A549 (cell line): Measurements from ENCODE around the gene ABI2. TPM values are rescaled to one million over a fixed set of nuclear protein-coding genes. Genes with fewer than 3 reads are reported as not detected.

ENCODE experiments used
- ATAC-seq, 2 experiments: fragments of 200-7000 bp in 1 of 2; fragments of >200 bp in 1 of 2; cut with Nextera tagmentation in 1 of 2; cut with Tn5 transposase in 1 of 2; 3 replicates each; pipeline versions ENCODE4 v1.8.0 to v1.9.1; 2018 to 2020; ENCODE audit warnings: mild to moderate bottlenecking in 1 of 2, moderate library complexity in 1 of 2
- CTCF ChIA-PET: fragments of 300-600 bp; sonication (Branson Sonifier 250); formaldehyde crosslinking; extraction: SDS; loops from one replicate; lab custom pipeline; 2021; ENCODE audit warnings: antibody characterized with exemption, inconsistent platforms; lab: Yijun Ruan, JAX
- POLR2A ChIA-PET: fragments of 350-600 bp; formaldehyde crosslinking; extraction: SDS; loops from one replicate; lab custom pipeline; 2021; ENCODE audit warnings: antibody characterized with exemption, inconsistent platforms; lab: Yijun Ruan, JAX
- DNase-seq, 2 experiments: peaks; one replicate each; pipeline versions ENCODE4 v3.0.0 to v3.0.0-alpha.2; 2011 to 2016; ENCODE audit warnings: low read depth in 1 of 2, low spot score in 1 of 2
- FAIRE-seq: peaks from 2 replicates; lab custom pipeline; 2011; peaks lifted over from hg19 to GRCh38; lab: Jason Lieb, UNC
- H3K27ac ChIP-seq, 2 experiments: fragments of >200 bp; sonication (Bioruptor Twin); formaldehyde crosslinking; 3 replicates each; pipeline ENCODE4 v1.5.1; 2016 to 2017
- H3K4me1 ChIP-seq: fragments of >200 bp; sonication (Bioruptor Twin); formaldehyde crosslinking; 3 replicates; pipeline ENCODE4 v1.6.1; 2016
- H3K4me2 ChIP-seq: fragments of >200 bp; sonication (Bioruptor Twin); formaldehyde crosslinking; 3 replicates; pipeline ENCODE4 v1.6.1; 2016
- H3K4me3 ChIP-seq: fragments of >200 bp; sonication (Bioruptor Twin); formaldehyde crosslinking; 3 replicates; pipeline ENCODE4 v1.5.1; 2016
- H3K9me3 ChIP-seq: fragments of >200 bp; sonication (Bioruptor Twin); formaldehyde crosslinking; 3 replicates; pipeline ENCODE4 v1.6.1; 2016
- CTCF ChIP-seq: fragments of >200 bp; sonication (Bioruptor Twin); formaldehyde crosslinking; IDR thresholded peaks from 3 replicates; pipeline ENCODE4 v1.5.1; 2016
- EHMT2 ChIP-seq: fragments of 200-600 bp; sonication (generic); IDR thresholded peaks from 2 replicates; pipeline ENCODE4 v1.6.1; 2016; ENCODE audit warnings: antibody characterized with exemption, low read depth, mild to moderate bottlenecking, moderate library complexity
- HES2 ChIP-seq: fragments of >200 bp; sonication (Bioruptor Twin); formaldehyde crosslinking; IDR thresholded peaks from 2 replicates; pipeline ENCODE4 v1.6.1; 2016
- JUN ChIP-seq, 2 experiments: fragments of >200 bp; sonication (Bioruptor Twin); formaldehyde crosslinking; IDR thresholded peaks; 2 replicates in 1 of 2; 3 replicates in 1 of 2; pipeline ENCODE4 v1.6.1; 2016 to 2017
- MAZ ChIP-seq: fragments of 150-350 bp; IDR thresholded peaks from 2 replicates; pipeline ENCODE4 v1.6.1; 2014; ENCODE audit warnings: antibody characterized with exemption, low read depth, low read length, borderline replicate concordance
- MYC ChIP-seq: IDR thresholded peaks from 2 replicates; pipeline ENCODE4 v1.6.1; 2012; ENCODE audit warnings: mild to moderate bottlenecking, inconsistent platforms, low read length, improper control_type of control experiment, borderline replicate concordance
- NFE2L2 ChIP-seq: fragments of 150-350 bp; conservative IDR thresholded peaks from 2 replicates; pipeline ENCODE4 v1.6.1; 2014; ENCODE audit warnings: low read length
- NR3C1 ChIP-seq: fragments of >200 bp; sonication (Bioruptor Twin); formaldehyde crosslinking; IDR thresholded peaks from 3 replicates; pipeline ENCODE4 v1.6.1; 2017
- POLR2A ChIP-seq: IDR thresholded peaks from 2 replicates; pipeline ENCODE4 v1.6.1; 2012; ENCODE audit warnings: mild to moderate bottlenecking, low read length
- POLR2AphosphoS2 ChIP-seq: conservative IDR thresholded peaks from 2 replicates; pipeline ENCODE4 v1.6.1; 2012; ENCODE audit warnings: low read length, improper control_type of control experiment, inconsistent platforms
- RAD21 ChIP-seq, 2 experiments: fragments of >200 bp in 1 of 2; sonication (Bioruptor Twin) in 1 of 2; formaldehyde crosslinking in 1 of 2; IDR thresholded peaks in 1 of 2; conservative IDR thresholded peaks in 1 of 2; 2 replicates in 1 of 2; 3 replicates in 1 of 2; pipeline ENCODE4 v1.6.1; 2012 to 2018; ENCODE audit warnings: inconsistent platforms in 1 of 2
- RARB ChIP-seq: fragments of 250-450 bp; sonication (Bioruptor Pico); IDR thresholded peaks from 2 replicates; pipeline ENCODE4 v1.8.0; 2021; ENCODE audit warnings: mild to moderate bottlenecking, moderate library complexity
- REST ChIP-seq: fragments of 200-600 bp; sonication (generic); IDR thresholded peaks from 2 replicates; pipeline ENCODE4 v1.6.1; 2016; ENCODE audit warnings: antibody characterized with exemption, mild to moderate bottlenecking, moderate library complexity
- RFX5 ChIP-seq: fragments of 450-650 bp; IDR thresholded peaks from 2 replicates; pipeline ENCODE4 v1.7.1; 2014; ENCODE audit warnings: antibody characterized with exemption, mild to moderate bottlenecking, moderate library complexity
- RNF2 ChIP-seq: fragments of 200-600 bp; sonication (generic); IDR thresholded peaks from 2 replicates; pipeline ENCODE4 v1.6.1; 2016; ENCODE audit warnings: low read depth, mild to moderate bottlenecking, antibody characterized with exemption, moderate library complexity, borderline replicate concordance
- SMC3 ChIP-seq: fragments of >200 bp; sonication (Bioruptor Twin); formaldehyde crosslinking; IDR thresholded peaks from 3 replicates; pipeline ENCODE4 v1.6.1; 2018; ENCODE audit warnings: inconsistent platforms
- SREBF2 ChIP-seq: fragments of 450-650 bp; IDR thresholded peaks from 2 replicates; pipeline ENCODE4 v1.6.1; 2014; ENCODE audit warnings: mild to moderate bottlenecking, moderate library complexity
- WGBS: methylation state at CpG from one replicate; pipeline ENCODE4 v1.1.6; 2017; ENCODE audit errors: missing lambda C conversion rate; 5-methylcytosine and 5-hydroxymethylcytosine counted together
- polyA plus RNA-seq, 4 experiments: library from polyadenylated mRNA; depleted of rRNA in 3 of 4; stranded (reverse); fragments of >200 nt; fragmentation: RNase III in 1 of 4; extraction: RNeasy Plus Mini Kit Qiagen cat#74134 plus additional on column Dnase treatment in 1 of 4; gene quantifications; 2 replicates in 3 of 4; 3 replicates in 1 of 4; pipeline ENCODE4 v1.2.3, GENCODE V29; 2011 to 2017
- TF ChIP-seq, protein P1 (sequence below): fragments of 250-450 bp; sonication (Bioruptor Pico); IDR thresholded peaks from 2 replicates; pipeline ENCODE4 v1.5.0; 2020; ENCODE audit warnings: low read depth, mild to moderate bottlenecking, moderate library complexity

The ABI2 gene
- polyA plus RNA-seq, 2 of the 4 experiments (the other 2 are of a cell fraction), result 36.2 to 51.1 TPM

- TF ChIP-seq MAZ (no peak), RFX5 (no peak), EHMT2 (no peak), NR3C1 (no peak), JUN (IDR thresholded peaks at IDR 0.05) (no peak), HES2 (no peak)
These were observed 79.3 kb downstream of the ABI2 start (continued) for GRCh38 chr2:203407496-203407895.

DNA sequence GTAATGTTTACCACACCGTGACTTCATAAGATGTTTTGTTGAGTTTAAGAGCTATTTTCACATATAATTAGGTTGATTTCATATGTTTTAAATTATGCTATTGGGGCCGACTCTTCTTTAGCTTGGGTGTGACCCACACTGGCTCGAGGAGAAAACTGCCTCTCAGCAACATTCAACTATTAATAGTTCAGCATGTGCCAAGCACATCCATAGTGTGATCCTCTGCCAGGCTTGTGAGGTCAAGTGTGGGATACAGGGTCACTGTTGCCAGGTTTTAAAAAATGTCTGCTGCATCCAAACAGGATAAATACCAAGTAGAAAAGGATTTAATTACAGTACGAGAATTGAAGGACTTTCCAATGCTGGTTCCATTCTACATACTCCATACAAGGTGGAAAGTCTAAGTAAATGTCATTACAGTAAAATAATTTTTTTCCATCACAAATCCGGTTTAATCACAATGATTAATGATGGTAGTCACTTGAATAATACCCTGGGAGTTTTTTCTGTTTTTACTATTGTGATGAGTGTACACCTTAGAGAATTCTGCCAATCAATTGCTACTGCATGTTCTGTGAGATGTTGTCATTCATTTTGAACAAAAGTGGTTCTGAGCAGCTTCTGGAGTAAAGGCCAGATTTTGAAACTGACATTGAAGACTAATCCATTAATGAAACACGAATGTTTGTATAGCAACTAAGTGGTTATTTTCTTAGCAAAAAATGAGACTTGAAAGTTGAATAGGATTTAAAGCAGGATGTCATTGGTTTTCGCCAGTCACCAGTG lies 84.5 kb downstream of the ABI2 start:
- H3K4me3 ChIP-seq, result no peak overlapping the region
- H3K9me3 ChIP-seq, result no peaks in the 10 kb centered on the region
- TF ChIP-seq, protein P1, sequence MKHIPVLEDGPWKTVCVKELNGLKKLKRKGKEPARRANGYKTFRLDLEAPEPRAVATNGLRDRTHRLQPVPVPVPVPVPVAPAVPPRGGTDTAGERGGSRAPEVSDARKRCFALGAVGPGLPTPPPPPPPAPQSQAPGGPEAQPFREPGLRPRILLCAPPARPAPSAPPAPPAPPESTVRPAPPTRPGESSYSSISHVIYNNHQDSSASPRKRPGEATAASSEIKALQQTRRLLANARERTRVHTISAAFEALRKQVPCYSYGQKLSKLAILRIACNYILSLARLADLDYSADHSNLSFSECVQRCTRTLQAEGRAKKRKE, result no peak
- TF ChIP-seq RARB (CRISPR knock-in tag) (no peak), SREBF2 (no peak), POLR2A (no peak), RNF2 (no peak), MYC (no peak), NFE2L2 (no peak), REST (no peak), SMC3 (no peak), HES2 (no peak), POLR2AphosphoS2 (no peak)
- ChIA-PET CTCF (interaction anchor here (1.8 kb wide), 1 partner anchor 41 kb away, joined by 7 read pairs; no protein-coding TSS in a partner anchor), POLR2A (no interaction called here)
- no peak overlapping the region for H3K27ac ChIP-seq
- no peak for DNase-seq
- H3K4me2 ChIP-seq, result no peak overlapping the region
- no peak for ATAC-seq
- peaks cover 20% of the 10 kb centered on the region; the same call in 1 of the 3 replicates for H3K4me1 ChIP-seq
- WGBS, result 72% methylated on average over 7 of the region's 7 CpGs
- no peak for FAIRE-seq

GRCh38 chr2:203413796-203414195 lies 85.6 kb downstream of the ABI2 start:
- POLR2A ChIA-PET, result no interaction called here
- no peak for FAIRE-seq
- CTCF ChIA-PET, result interaction anchor here (1.8 kb wide), 1 partner anchor 40 kb away, joined by 7 read pairs; no protein-coding TSS in a partner anchor

More at GRCh38 chr2:203413796-203414195, 85.6 kb downstream of the ABI2 start:
- TF ChIP-seq CTCF (no peak), MAZ (no peak), RAD21 (conservative IDR thresholded peaks at IDR 0.05 in 1 of 2, IDR thresholded peaks at IDR 0.05 in 1 of 2) (no peak)
- Histone ChIP-seq H3K4me3 (no peak overlapping the region), H3K27ac (no peak overlapping the region), H3K4me2 (no peak overlapping the region), H3K4me1 (peaks cover 20% of the 10 kb centered on the region; the same call in 1 of the 3 replicates), H3K9me3 (no peaks in the 10 kb centered on the region)
- ATAC-seq (no peak), DNase-seq (no peak)
